Activated T-helper 17 cell treated with anti-CD3 and anti-CD28 coated beads, Interleukin-2, amount 50 U/mL, for 72 hours (primary cell): ENCODE data around the gene KLHL8. TPM values are rescaled to one million over a fixed set of nuclear protein-coding genes. Genes with fewer than 3 reads are reported as not detected.
A peak's percentile ranks its signal among the peaks of the same experiment; 100 is the strongest.
"Not testable (repeated sequence)": the region's sequence is repeated elsewhere in the genome, so short reads cannot be mapped to it uniquely, and the experiment has no call there.

Source experiments
- ATAC-seq: fragments of 150-1000 bp; cut with Tn5 transposase; replicated peaks from 2 replicates; pipeline ENCODE4 v1.10.0; 2021; ENCODE audit warnings: mild to moderate bottlenecking, moderate library complexity
- H3K27ac Mint-ChIP-seq: one replicate; pipeline ENCODE4 v1.8.0; 2022; ENCODE audit warnings: mixed read lengths
- H3K27me3 Mint-ChIP-seq: one replicate; pipeline ENCODE4 v1.8.0; 2022; ENCODE audit warnings: mixed read lengths
- H3K36me3 Mint-ChIP-seq: one replicate; pipeline ENCODE4 v1.8.0; 2022; ENCODE audit warnings: low read depth, mild to moderate bottlenecking, mixed read lengths
- H3K4me1 Mint-ChIP-seq: one replicate; pipeline ENCODE4 v1.8.0; 2022; ENCODE audit warnings: mixed read lengths
- H3K4me3 Mint-ChIP-seq: one replicate; pipeline ENCODE4 v1.8.0; 2022; ENCODE audit warnings: mild to moderate bottlenecking, mixed read lengths
- H3K9me3 Mint-ChIP-seq: one replicate; pipeline ENCODE4 v1.8.0; 2022; ENCODE audit warnings: mixed read lengths
- total RNA-seq, 2 donors: library from RNA; stranded (reverse); gene quantifications; one replicate each; pipeline ENCODE4 v1.2.3, GENCODE V29; 2022

The KLHL8 gene
- total RNA-seq, 2 donors from 2014 or later: 5.6 to 12.0 TPM

- H3K27me3 Mint-ChIP-seq: no peaks in the 10 kb centered on the region
- no peak overlapping the region for H3K4me3 Mint-ChIP-seq
- H3K9me3 Mint-ChIP-seq: no peaks in the 10 kb centered on the region
- no peak overlapping the region for H3K27ac Mint-ChIP-seq
- no peak for ATAC-seq
- peaks cover 23% of the 10 kb centered on the region for H3K36me3 Mint-ChIP-seq
- no peaks in the 10 kb centered on the region for H3K4me1 Mint-ChIP-seq
Measured at GRCh38 chr4:87174672-87175071, 45.7 kb downstream of the KLHL8 start.

GRCh38 chr4:87171944-87172343 lies 48.5 kb downstream of the KLHL8 start:
- H3K27ac Mint-ChIP-seq: no peak overlapping the region
- H3K9me3 Mint-ChIP-seq: no peaks in the 10 kb centered on the region
- H3K36me3 Mint-ChIP-seq: peaks cover 26% of the 10 kb centered on the region
- H3K4me1 Mint-ChIP-seq: peaks cover under 1% of the 10 kb centered on the region
- ATAC-seq: no peak
- H3K4me3 Mint-ChIP-seq: no peak overlapping the region
- H3K27me3 Mint-ChIP-seq: no peaks in the 10 kb centered on the region

- Mint-ChIP-seq H3K9me3 (no peaks in the 10 kb centered on the region), H3K4me3 (peak overlapping the region; percentile 25), H3K36me3 (peaks cover 29% of the 10 kb centered on the region), H3K27ac (peak overlapping the region; percentile 72), H3K27me3 (no peaks in the 10 kb centered on the region), H3K4me1 (peaks cover 8% of the 10 kb centered on the region)
- ATAC-seq: peak; percentile 60
Measured at GRCh38 chr4:87166296-87166854, 54.0 kb downstream of the KLHL8 start.

- Mint-ChIP-seq H3K9me3 (no peaks in the 10 kb centered on the region), H3K4me3 (no peak overlapping the region), H3K27me3 (no peaks in the 10 kb centered on the region), H3K36me3 (peaks cover 29% of the 10 kb centered on the region), H3K27ac (no peak overlapping the region), H3K4me1 (peaks cover 8% of the 10 kb centered on the region)
- ATAC-seq: no peak
Measured at GRCh38 chr4:87165892-87166291, 54.5 kb downstream of the KLHL8 start.

- H3K9me3 Mint-ChIP-seq: no peaks in the 10 kb centered on the region
- no peak for ATAC-seq
- peaks cover 4% of the 10 kb centered on the region for H3K4me1 Mint-ChIP-seq
- no peaks in the 10 kb centered on the region for H3K36me3 Mint-ChIP-seq
- H3K27me3 Mint-ChIP-seq: no peaks in the 10 kb centered on the region
- no peak overlapping the region for H3K27ac Mint-ChIP-seq
- H3K4me3 Mint-ChIP-seq: no peak overlapping the region
Measured at GRCh38 chr4:87153078-87153870, 67.1 kb downstream of the KLHL8 start.

DNA sequence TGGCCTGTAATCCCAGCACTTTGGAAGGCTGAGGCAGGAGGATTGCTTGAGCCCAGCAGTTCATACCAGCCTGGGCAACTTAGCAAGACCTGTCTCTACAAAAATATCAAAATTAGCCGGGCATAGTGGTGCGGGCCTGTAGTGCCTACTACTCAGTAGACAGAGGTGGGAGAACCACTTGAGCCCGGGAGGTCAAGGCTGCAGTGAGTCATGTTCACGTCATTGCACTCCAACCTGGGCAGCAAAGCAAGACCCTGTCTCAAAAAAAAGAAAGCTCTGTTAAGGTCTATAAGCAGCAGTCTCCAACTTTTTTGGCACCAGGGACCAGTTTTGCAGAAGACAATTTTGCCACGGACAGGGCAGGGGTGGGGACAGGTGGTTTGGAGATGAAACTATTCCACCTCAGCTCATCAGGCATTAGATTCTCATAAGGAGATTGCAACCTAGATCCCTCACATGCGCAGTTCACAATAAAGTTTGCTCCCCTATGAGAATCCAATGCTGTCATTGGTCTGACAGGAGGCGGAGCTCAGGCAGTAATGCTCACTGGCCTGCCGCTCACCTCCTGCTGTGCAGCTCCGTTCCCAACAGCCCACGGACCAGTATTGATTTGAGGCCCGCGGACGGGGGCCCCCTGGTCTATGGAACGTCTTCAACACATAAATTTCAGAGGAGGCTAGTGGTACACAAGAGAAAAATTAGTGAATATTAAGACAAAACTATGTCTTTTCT lies 67.9 kb downstream of the KLHL8 start:
- H3K4me1 Mint-ChIP-seq: peaks cover 4% of the 10 kb centered on the region
- H3K9me3 Mint-ChIP-seq: no peaks in the 10 kb centered on the region
- ATAC-seq: no peak
- no peaks in the 10 kb centered on the region for H3K36me3 Mint-ChIP-seq
- H3K27ac Mint-ChIP-seq: no peak overlapping the region
- H3K4me3 Mint-ChIP-seq: no peak overlapping the region
- no peaks in the 10 kb centered on the region for H3K27me3 Mint-ChIP-seq

- ATAC-seq: no peak
- Mint-ChIP-seq H3K36me3 (no peaks in the 10 kb centered on the region), H3K27me3 (no peaks in the 10 kb centered on the region), H3K4me1 (peaks cover 7% of the 10 kb centered on the region), H3K27ac (no peak overlapping the region), H3K4me3 (no peak overlapping the region), H3K9me3 (no peaks in the 10 kb centered on the region)
Measured at GRCh38 chr4:87151730-87152129, 68.7 kb downstream of the KLHL8 start.

- Mint-ChIP-seq H3K4me1 (peaks cover 11% of the 10 kb centered on the region), H3K9me3 (no peaks in the 10 kb centered on the region), H3K27ac (no peak overlapping the region), H3K4me3 (no peak overlapping the region), H3K36me3 (no peaks in the 10 kb centered on the region), H3K27me3 (no peaks in the 10 kb centered on the region)
- ATAC-seq: peak; percentile 75
Measured at GRCh38 chr4:87150498-87151261, 69.7 kb downstream of the KLHL8 start.

GRCh38 chr4:87147116-87147515 lies 73.3 kb downstream of the KLHL8 start:
- ATAC-seq: no peak
- Mint-ChIP-seq H3K27me3 (no peaks in the 10 kb centered on the region), H3K9me3 (no peaks in the 10 kb centered on the region), H3K4me3 (no peak overlapping the region), H3K36me3 (peaks cover 26% of the 10 kb centered on the region), H3K27ac (no peak overlapping the region), H3K4me1 (peaks cover 11% of the 10 kb centered on the region)

DNA sequence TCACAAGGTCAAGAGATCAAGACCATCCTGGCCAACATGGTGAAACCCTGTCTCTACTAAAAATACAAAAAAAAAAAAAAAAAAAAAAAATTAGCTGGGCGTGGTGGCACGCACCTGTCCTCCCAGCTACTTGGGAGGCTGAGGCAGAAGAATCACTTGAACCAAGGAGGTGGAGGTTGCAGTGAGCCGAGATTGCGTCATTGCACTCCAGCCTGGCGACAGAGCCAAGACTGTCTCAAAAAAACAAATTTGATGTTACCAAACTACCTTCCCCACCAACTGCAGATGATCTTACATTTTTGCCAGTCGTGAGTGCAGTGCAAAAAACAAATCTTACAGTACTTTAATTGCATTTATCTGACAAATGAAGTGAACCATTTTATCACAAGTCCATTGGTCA lies 74.5 kb downstream of the KLHL8 start:
- H3K27ac Mint-ChIP-seq, H3K27me3 Mint-ChIP-seq, H3K9me3 Mint-ChIP-seq, H3K4me1 Mint-ChIP-seq, ATAC-seq, H3K4me3 Mint-ChIP-seq: not testable (repeated sequence)
- H3K36me3 Mint-ChIP-seq: peaks cover 37% of the 10 kb centered on the region

DNA sequence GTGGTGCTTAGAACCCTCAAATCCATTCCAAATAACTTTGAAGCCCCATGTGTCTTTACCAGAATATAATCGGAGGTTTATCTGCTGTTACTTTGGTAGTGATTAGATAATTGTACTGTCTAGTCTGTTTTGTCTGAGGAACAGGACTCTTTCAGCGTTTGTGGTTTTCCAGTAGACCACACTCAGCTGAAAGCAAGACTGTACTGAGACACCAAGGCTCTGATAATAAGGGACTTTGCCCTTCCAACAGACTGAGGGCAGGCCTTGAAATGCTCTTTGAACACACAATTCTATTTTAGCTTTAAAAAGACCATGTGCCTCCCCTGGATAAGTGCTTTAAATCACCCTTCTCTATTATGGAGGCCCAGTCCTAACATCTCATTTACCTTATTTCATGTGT lies 76.1 kb downstream of the KLHL8 start:
- peaks cover 48% of the 10 kb centered on the region for H3K36me3 Mint-ChIP-seq
- ATAC-seq: no peak
- H3K4me3 Mint-ChIP-seq: no peak overlapping the region
- no peaks in the 10 kb centered on the region for H3K27me3 Mint-ChIP-seq
- no peak overlapping the region for H3K27ac Mint-ChIP-seq
- peaks cover 8% of the 10 kb centered on the region for H3K4me1 Mint-ChIP-seq
- no peaks in the 10 kb centered on the region for H3K9me3 Mint-ChIP-seq

DNA sequence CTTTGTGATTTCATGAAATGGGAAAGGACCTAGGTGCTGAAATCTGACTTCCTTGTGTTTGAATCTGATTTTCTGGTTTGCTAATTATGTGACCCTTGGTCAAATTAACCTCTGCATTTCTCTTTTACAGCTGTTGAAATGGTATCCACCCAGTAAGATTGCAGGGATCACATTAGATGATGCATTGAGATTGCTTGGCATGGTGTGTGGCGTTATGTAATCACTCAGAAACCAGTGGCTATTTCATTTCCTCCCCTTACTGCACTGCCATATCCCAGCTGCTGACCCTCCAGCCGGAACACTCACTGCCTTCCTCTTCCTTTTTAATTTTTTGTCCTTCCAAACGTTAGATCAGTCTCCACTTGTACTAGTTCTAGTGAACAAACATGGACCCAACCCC lies 79.0 kb downstream of the KLHL8 start:
- H3K27ac Mint-ChIP-seq: no peak overlapping the region
- peaks cover 78% of the 10 kb centered on the region for H3K36me3 Mint-ChIP-seq
- no peak overlapping the region for H3K4me3 Mint-ChIP-seq

GRCh38 chr4:87134122-87134521 lies 86.3 kb downstream of the KLHL8 start:
- H3K27me3 Mint-ChIP-seq: no peaks in the 10 kb centered on the region
- no peaks in the 10 kb centered on the region for H3K9me3 Mint-ChIP-seq
- H3K4me1 Mint-ChIP-seq: peaks cover 8% of the 10 kb centered on the region
- ATAC-seq: no peak
- H3K36me3 Mint-ChIP-seq: peaks cover 97% of the 10 kb centered on the region
- H3K27ac Mint-ChIP-seq: peak overlapping the region; percentile 28
- no peak overlapping the region for H3K4me3 Mint-ChIP-seq

More for the DNA sequence above, 79.0 kb downstream of the KLHL8 start:
- peaks cover 3% of the 10 kb centered on the region for H3K4me1 Mint-ChIP-seq
- H3K27me3 Mint-ChIP-seq: no peaks in the 10 kb centered on the region
- H3K9me3 Mint-ChIP-seq: no peaks in the 10 kb centered on the region
- ATAC-seq: no peak

- H3K9me3 Mint-ChIP-seq: no peaks in the 10 kb centered on the region
- no peak overlapping the region for H3K4me3 Mint-ChIP-seq
- peaks cover 8% of the 10 kb centered on the region for H3K4me1 Mint-ChIP-seq
- ATAC-seq: no peak
- no peak overlapping the region for H3K27ac Mint-ChIP-seq
- no peaks in the 10 kb centered on the region for H3K27me3 Mint-ChIP-seq
- H3K36me3 Mint-ChIP-seq: peaks cover 97% of the 10 kb centered on the region
Measured at GRCh38 chr4:87133183-87133582, 87.2 kb downstream of the KLHL8 start.
